A673 (cell line): ENCODE results near the gene ABCA13.

Experiments used
- CTCF ChIP-seq: fragments of 300-800, 200-600 bp; sonication (generic); conservative IDR thresholded peaks from 2 replicates; pipeline ENCODE4 v1.5.1; 2017; ENCODE audit warnings: low read depth, mild to moderate bottlenecking, antibody characterized with exemption, low read length, moderate library complexity, mixed read lengths
- EZH2 ChIP-seq: fragments of 200-600 bp; sonication (generic); IDR thresholded peaks from 2 replicates; pipeline ENCODE4 v1.6.1; 2017; ENCODE audit warnings: borderline replicate concordance, low read depth, mild to moderate bottlenecking, mixed read lengths, antibody characterized with exemption, low read length; ENCODE audit not compliant: poor library complexity, severe bottlenecking

GRCh38 chr7:48209004-48209600 lies 37.8 kb downstream of the ABCA13 start:
- TF ChIP-seq CTCF: no peak
- TF ChIP-seq EZH2: no peak
